Adipose tissue (tissue), 3 donors: ENCODE data around the gene TRIM71. TPM values are rescaled to one million over a fixed set of nuclear protein-coding genes. Genes with fewer than 3 reads are reported as not detected.
"Not testable (repeated sequence)": the region's sequence is repeated elsewhere in the genome, so short reads cannot be mapped to it uniquely, and the experiment has no call there.

Experiments
- H3K27ac ChIP-seq: one replicate; pipeline ENCODE4 v1.5.1; 2013; ENCODE audit warnings: low read depth, low read length
- WGBS, 3 donors: extraction: QIAGEN DNeasy Blood & Tissue Kit; methylation state at CpG; one replicate each; pipeline ENCODE4 v1.1.7; 2013; 5-methylcytosine and 5-hydroxymethylcytosine counted together
- polyA plus RNA-seq, 3 donors: library from polyadenylated mRNA; stranded (reverse); fragments of 200-250 nt; gene quantifications; one replicate each; pipeline ENCODE4 v1.2.3, GENCODE V29; 2013
- donor health status: healthy with polysubstance abuse.
- donor health status: Bipolar disorder and iron deficiency.
- donor health status: healthy.

TRIM71 gene
- polyA plus RNA-seq, 3 donors, result under 0.01 to 0.01 TPM; not detected in 1

DNA sequence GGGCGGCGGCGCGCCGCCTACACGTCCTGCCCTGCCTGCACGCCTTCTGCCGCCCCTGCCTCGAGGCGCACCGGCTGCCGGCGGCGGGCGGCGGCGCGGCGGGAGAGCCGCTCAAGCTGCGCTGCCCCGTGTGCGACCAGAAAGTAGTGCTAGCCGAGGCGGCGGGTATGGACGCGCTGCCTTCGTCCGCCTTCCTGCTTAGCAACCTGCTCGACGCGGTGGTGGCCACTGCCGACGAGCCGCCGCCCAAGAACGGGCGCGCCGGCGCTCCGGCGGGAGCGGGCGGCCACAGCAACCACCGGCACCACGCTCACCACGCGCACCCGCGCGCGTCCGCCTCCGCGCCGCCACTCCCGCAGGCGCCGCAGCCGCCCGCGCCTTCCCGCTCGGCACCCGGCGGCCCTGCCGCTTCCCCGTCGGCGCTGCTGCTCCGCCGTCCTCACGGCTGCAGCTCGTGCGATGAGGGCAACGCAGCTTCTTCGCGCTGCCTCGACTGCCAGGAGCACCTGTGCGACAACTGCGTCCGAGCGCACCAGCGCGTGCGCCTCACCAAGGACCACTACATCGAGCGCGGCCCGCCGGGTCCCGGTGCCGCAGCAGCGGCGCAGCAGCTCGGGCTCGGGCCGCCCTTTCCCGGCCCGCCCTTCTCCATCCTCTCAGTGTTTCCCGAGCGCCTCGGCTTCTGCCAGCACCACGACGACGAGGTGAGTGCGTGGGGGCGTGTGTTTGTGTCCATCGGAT is 602 bp downstream of the TRIM71 start:
- H3K27ac ChIP-seq, result no peak overlapping the region
- 2 to 3% (median 2%) methylated on average over 77 to 111 of the region's 111 CpGs for WGBS, 3 donors

DNA sequence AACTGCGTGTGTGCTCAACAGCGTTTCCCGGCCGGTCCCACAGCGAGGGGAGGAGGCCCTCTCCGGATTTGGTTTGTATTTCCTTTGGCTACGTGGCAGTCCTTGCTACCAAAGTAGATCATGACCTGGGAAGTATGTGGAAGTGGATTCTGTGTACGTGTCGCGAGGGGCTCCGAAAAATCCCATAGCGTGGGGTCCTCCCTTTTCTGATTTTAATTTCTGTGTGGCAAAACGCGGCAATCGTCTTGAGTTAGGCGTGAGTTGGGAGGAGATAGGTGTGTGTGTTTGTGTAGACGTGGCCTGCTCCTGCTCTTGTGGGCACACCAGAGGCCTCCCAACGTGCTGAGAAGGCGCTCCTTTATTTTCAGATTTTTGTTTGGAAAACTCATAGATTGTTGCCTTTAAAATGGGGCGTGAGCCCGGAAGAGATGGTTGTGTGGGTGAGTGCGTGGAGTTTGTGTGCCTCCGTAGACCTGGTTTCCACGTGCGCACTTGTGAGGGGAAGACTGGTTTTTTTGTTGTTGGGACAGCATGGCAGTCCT is 1.2 kb downstream of the TRIM71 start:
- 38 to 57% (median 46%) methylated on average over 25 of the region's 25 CpGs for WGBS, 3 donors
- no peak overlapping the region for H3K27ac ChIP-seq

DNA sequence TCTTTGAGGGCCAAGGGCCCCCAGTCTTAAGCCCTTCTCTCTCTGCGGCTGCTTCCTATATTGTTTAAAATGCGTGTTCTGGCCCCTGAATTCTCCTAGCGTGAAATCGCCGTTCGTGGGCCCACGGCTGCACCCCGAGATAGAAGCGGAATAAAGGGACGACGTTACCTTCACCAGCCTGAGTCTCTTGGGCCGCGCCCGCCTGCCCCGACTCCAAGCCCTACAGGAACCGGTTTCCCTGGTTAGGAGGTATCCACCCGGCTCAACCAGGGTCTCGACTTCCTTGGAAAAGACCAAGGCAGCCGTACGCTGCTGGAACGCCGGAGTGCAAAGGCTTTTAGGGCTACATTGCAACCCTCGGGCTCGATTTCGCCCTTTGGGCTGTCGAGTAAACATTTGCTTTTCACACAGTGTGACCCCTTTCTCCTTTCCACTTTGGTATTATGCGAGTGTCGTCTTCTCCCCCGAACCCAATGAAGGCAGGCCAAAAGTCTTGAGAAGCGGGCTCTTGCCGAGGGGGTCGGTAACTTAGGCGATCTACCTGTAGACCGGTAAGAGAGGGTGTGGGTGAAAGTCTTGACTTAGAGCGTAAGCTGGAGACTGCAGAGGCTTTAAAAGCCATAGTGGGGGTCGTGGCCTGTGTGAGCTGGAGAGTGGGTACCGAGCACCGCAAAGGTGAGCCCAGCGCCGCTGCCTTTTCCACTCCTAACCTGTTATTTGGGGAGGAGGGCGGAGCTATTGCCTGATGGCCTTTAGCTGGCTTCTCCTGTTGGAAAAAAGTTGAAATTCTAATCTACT is 2.0 kb downstream of the TRIM71 start:
- WGBS, 3 donors, result 54 to 76% (median 67%) methylated on average over 41 of the region's 41 CpGs
- H3K27ac ChIP-seq, result no peak overlapping the region

DNA sequence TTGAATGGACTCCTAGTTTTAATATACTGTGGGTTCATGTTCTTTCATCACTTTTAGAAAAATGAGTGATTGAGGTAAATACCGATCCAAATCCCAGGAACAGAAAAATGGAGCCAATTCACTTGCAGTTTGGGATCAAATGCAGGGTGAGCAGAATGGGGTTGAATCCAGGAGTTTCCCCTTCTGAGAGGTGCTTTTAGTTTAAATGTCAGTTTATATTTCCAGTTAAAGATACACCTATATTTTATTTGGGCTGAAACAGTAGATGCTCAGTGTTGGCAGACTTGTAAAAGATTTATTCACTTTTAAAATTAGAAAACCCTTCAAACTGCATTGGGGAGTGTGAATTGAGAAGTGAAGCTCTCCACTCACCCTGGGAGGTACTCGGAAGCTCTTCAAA is 2.6 kb downstream of the TRIM71 start:
- H3K27ac ChIP-seq, result no peak overlapping the region
- WGBS, 3 donors, result 73 to 85% (median 84%) methylated on average over 2 of the region's 2 CpGs

DNA sequence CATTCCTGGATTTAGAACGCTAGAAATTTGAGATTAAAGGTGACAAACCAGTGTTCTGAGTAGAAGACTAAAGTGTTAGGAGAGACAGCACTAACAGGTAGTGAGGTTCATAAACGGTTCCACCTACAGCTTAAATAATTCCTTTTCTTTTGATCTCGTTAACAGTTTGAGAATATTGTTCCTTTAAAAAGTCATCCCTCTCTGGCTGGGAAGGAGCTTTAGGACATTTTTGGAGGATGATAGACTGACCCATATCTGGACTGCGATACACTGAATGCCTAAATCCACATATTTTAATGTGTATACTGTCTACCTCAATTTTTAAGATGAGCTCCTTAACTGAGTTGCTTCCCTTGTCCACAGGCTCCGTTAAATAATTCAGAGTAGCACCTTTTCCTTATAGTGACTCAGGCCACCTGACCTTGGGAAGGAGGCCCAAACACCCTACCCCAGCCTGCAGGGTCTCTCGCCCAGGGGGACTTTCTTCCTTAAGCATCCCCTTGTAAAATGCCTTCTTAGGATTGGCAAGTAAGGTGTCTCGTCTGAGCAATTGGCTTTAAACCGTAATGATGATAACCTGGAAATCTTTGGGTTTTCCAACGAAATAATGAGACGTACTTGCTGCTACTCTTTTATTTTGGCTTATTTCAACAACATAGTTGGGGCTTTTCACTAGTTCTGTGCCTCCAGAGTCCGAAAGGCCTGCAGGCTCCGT is 3.3 kb downstream of the TRIM71 start:
- WGBS, 3 donors, result 54 to 74% (median 67%) methylated on average over 12 of the region's 12 CpGs
- H3K27ac ChIP-seq, result no peak overlapping the region

DNA sequence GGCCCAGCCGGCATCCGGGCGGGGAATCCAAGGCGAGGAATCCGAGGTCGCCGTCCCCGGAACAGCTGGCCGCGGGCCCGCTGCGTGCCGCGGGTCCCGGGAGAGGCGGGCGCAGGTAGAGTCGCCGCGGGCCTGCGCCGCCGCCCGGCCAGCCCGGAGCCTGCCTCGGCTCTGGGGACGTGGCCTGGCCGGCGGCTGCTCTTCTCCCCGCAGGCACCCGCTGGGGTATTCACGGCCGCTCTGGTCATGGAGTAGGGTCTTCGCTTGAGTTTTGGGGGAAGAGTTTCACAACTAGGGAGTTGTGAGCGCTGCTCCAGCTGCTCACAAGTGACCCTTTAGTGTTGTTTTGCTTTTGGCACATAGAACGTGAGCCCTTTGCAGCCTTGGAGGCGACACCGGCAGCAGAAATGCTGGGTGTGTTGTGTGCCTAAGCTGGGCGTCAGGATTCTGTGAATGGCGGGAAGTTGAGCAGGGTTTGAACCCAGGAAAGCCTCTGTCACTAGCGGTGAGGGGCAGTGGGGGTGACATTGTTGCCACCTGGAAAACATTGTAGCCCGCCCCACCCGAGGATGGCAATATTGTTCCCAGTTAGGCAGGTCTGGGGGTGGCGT is 4.0 kb downstream of the TRIM71 start:
- 19 to 66% (median 48%) methylated on average over 44 of the region's 44 CpGs for WGBS, 3 donors
- H3K27ac ChIP-seq, result no peak overlapping the region

DNA sequence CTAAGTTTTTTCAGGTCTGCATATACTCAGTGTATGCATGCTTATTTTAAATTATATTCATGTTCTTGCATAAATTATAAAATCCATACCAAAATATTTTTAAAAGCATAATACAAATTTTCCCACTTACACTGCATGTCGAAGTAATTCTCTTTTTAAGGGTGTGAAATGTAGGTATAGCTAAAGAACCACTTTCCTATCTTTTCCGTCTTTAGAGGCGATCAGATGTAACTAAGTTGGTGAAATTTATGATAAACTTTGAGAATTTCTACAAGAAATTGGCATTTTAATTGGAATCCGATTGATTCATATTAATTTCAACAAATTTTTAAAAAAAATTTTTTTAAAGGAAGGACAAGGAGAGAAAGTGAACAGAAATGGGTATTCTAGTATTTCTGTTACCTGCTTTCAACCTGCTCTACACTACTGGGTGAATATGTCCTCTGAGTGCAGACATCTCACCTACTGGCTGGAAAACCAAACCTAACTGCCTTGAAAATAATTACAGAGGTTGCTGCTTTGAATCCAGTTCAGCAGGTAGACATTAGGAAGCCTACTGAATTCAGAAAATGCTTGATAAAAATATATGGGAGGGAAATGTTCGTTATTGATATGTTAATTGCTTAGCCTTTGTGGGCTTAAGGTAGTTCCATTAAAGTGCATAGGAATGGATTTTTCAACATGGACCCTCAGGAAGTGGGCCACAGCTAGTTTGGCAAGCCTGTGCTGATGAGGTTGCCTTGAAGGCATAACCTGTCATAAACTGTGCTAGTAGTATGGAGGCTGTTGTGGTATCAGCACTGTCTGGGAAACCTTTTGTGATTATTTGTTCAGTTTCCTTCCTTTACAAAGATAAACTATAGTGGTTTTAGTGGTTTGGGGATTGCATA is 5.1 kb downstream of the TRIM71 start:
- H3K27ac ChIP-seq, result no peak overlapping the region
- 90 to 94% (median 91%) methylated on average over 5 of the region's 5 CpGs for WGBS, 3 donors

DNA sequence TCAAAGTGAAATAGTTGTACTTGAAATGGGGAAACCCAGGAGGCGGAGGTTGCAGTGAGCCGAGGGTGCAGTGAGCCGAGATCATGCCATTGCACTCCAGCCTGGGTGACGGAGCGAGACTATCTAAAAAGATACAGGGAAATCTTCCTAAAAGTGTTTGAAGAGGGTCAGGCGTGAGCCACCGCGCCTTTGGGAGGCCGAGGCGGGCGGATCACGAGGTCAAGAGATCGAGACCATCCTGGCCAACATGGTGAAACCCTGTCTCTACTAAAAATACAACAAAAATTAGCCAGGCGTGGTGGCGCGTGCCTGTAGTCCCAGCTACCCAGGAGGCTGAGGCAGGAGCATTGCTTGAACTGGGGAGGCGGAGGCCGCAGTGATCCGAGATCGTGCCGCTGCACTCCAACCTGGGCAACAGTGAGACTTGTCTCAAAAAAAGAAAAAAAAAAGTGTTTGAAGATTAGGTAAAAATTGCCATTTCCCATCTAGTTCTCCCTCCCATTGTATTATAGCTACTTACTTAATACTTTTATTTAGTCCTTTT is 5.9 kb downstream of the TRIM71 start:
- 96 to 97% (median 97%) methylated on average over 21 of the region's 21 CpGs for WGBS, 3 donors
- H3K27ac ChIP-seq, result not testable (repeated sequence)

DNA sequence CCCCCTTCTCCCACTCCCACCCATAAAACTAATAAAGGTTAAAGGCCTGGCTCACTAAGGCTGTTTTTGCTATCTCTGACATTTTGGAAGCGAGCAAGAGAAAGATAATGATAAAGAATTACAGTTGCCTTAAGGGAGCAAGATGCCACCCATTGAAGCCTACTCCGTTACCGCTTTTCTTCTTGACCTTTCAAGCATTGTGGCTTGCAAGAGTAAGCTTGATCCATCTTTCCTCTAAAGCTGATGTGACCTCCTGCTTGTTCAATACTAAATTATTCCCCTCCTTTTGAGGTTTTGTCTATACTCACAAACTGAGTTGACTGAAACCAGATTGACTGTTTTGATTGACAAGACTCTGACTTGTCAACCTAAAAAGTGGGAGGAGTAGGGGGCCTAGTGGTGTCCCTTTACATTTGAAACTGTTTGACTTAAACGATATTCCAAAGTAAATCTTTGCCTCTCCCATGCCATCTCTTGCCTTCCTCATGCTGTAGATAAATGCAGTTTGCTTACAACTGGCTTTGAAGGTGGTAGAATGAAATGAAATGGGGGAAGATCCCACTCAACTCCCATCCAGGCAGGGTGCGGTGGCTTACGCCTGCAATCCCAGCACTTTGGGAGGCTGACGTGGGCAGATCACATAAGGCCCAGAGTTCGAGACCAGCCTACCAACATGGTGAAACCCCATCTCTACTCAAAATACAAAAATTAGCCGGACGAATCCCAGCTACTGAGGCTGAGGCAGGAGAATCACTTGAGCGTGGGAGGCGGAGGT is 8.0 kb downstream of the TRIM71 start:
- 92 to 95% (median 93%) methylated on average over 12 of the region's 12 CpGs for WGBS, 3 donors
- no peak overlapping the region for H3K27ac ChIP-seq

DNA sequence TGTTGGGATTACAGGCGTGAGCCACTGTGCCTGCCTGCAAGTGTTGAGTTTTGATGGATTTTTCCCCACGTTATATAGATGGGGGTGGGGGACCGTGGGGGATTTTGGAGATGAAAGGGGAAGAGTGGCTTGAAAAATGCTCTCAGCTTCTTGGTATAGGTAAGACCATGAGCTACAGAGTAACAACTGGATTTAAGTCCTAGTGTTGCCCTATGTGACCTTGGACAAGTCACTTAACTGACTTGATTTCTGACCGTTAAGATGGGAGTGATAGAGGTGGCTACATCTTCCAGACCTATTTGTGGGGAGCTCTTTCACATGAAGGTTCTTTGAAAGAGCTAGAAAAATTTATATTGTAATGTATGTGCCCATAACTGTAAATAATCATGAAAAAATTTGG is 13.3 kb downstream of the TRIM71 start:
- 86 to 92% (median 90%) methylated on average over 4 of the region's 4 CpGs for WGBS, 3 donors
- no peak overlapping the region for H3K27ac ChIP-seq

DNA sequence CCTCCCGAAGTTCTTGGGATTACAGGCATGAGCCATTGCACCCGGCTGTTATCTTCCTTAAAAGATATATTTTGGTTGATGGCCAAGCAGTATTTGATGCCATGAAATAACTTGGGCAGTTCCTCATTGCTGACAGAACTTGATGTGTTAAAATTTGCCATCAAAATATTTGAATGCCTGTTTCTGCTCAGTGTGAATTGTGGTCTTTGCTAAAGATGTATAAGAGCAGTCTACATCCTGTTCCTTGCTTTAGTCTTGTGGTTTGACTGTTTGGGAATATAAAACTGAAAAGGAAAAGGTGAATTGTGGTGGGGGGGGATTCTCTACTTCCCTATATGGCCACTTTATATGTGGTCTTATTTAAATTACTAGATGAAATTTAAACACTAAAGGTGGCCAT is 14.0 kb downstream of the TRIM71 start:
- WGBS, 3 donors, result 15 to 47% (median 25%) methylated on average over 2 of the region's 2 CpGs
- no peak overlapping the region for H3K27ac ChIP-seq

DNA sequence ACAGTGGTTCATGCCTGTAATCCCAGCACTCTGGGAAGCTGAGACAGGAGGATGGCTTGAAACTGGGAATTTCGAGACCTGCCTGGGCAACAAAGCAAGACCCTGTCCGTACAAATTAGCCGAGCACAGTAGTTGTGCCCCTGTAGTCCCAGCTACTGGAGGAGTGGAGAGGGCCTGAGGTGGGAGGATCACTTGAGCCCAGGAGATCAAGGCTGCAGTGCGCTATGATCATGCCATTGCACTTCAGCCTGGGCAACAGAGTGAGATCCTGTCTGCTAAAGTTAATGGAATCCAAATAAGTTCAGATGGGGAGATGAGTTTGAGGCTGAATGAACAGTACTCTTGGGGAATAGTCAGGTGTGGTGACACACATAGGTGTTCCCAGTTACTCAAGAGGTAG is 14.4 kb downstream of the TRIM71 start:
- WGBS, 3 donors, result 91 to 93% (median 93%) methylated on average over 4 of the region's 4 CpGs
- H3K27ac ChIP-seq, result no peak overlapping the region

DNA sequence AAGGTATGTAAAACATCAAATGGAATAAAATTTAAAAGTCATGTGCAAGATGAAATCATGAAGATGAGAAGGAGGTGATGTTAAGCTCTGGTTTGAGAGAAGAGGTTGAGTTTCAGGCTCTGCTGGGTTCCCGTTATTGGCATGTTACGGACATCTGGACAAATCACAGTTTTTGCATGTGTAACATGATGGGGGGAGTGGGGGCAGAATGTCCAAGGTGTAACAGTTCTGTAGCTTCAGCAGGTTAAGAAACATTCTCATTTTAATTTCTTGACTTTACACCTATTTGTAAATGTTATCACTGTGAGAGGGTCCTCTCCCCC is 17.2 kb downstream of the TRIM71 start:
- WGBS, 3 donors, result 96% methylated on average over 2 of the region's 2 CpGs
- H3K27ac ChIP-seq, result no peak overlapping the region

DNA sequence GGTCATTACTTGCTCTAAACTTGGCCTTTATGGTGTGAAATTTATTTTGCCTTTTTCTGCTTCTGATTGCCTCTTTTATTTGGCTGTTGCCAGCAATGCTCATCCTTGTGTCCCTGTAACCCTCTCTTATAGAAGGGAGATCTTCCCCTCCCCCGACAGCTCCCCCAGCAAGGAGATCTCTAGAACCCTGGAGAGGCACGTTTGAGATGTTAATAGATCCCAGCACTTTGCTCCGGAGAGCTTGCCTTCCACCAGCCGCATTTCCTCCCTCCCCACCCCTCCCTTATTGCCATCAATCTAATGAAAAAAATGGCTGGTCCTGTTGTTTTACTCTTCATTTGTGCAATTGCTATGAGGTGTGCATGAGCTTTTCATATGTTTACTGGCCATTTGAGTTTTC is 18.2 kb downstream of the TRIM71 start:
- WGBS, 3 donors, result 53 to 66% (median 66%) methylated on average over 4 of the region's 4 CpGs
- no peak overlapping the region for H3K27ac ChIP-seq

DNA sequence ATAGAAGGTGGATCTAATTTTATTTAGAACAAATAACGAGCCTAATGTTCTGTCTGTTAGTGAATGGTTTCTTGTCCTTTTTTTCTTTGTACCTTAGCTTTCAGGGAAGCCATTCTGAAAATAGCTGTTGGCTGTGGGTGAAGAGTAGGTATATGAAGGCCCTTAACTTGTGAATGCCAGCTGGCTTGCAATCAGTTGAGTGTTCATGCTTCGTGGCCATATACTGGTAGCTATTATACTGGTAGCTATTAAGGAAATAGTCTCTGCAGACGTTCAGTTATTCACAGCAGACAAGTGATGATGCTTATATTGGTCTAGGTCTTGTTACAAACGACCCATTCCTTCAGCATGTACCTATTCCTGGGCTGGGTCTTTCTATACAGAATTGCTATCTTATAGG is 18.8 kb downstream of the TRIM71 start:
- H3K27ac ChIP-seq, result no peak overlapping the region
- WGBS, 3 donors, result 68 to 74% (median 74%) methylated on average over 4 of the region's 4 CpGs

DNA sequence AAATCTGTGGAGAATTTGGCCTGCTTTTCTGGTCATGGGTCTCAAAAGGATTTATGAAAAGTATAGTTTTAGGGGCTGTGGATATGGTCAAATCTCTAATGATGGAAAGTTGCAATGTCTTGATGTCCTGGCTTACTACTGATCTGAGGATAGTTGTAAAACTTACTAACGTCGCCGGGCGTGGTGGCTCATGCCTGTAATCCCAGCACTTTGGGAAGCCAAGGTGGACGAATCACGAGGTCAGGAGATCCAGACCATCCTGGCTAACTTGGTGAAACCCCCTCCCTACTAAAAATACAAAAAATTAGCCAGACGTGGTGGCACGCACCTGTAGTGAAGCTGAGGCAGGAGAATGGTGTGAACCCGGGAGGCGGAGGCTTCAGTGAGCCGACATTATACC is 19.6 kb downstream of the TRIM71 start:
- WGBS, 3 donors, result 93% methylated on average over 11 of the region's 11 CpGs
- no peak overlapping the region for H3K27ac ChIP-seq

DNA sequence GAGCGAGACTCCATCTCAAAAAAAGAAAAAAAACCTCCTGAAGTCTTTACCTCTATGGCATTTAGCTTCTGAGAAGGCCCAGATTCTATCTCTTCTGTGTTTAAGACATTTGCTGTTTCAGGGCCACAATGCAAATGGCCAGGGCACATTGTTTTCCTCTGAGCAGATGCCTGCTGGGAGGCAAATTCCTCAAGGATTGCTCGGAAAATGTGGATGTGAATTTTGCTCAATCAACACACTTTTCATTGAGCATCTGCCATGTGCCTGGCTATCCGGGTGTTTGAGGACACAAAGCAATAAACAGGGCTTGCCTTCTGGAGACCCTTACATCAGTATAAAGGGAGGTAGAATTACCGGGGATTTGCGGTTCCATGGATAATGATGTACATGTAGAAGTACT is 20.0 kb downstream of the TRIM71 start:
- WGBS, 3 donors, result 90 to 94% (median 91%) methylated on average over 5 of the region's 5 CpGs
- H3K27ac ChIP-seq, result no peak overlapping the region
